Measurements from ENCODE around the gene PDSS1. TPM values are rescaled to one million over a fixed set of nuclear protein-coding genes. Genes with fewer than 3 reads are reported as not detected.
"Not testable (repeated sequence)": the region's sequence is repeated elsewhere in the genome, so short reads cannot be mapped to it uniquely, and the experiment has no call there.

The PDSS1 gene
- total and polyA plus RNA-seq, 9 of the 15 experiments (the other 6 are each of a cell fraction or from before 2014, with no cell fraction given) = 11.0 to 59.5 (median 45.3) TPM

DNA sequence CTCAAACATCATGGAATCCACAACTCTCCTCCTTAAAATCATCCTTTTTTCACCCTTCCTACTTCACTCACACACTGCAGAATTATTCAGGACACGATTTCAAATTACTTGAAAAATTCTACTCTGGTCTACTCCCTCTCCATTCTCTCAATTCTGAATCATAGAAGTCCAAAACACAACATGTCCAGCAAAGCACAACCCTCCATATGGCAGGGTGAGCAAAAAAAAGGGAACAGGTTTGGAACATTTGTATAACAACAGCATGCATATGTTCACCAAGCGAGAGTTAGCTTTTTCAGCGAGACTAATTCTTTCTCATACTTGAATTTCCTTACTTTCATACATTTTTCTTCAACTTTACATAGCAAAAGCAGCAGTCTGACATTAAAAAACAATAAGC is 89.9 kb downstream of the PDSS1 start:
- Histone ChIP-seq H4K20me1 (replicated peaks; ENCODE audit: control insufficient read depth, insufficient read depth, low read length) (no peaks in the 10 kb centered on the region; the same call in 1 of the 2 replicates), H3K36me3 (ENCODE audit: control insufficient read depth, insufficient read depth, low read length) (no peaks in the 10 kb centered on the region), H3K4me2 (ENCODE audit: insufficient read depth, low read length) (no peak overlapping the region), H2AFZ (ENCODE audit: low read depth, low read length) (no peak overlapping the region), H3K9me3 (replicated peaks; ENCODE audit: control insufficient read depth, insufficient read depth, low read depth, low read length) (no peaks in the 10 kb centered on the region), H3K27ac (ENCODE audit: extremely low read depth, low read depth, low read length) (no peak overlapping the region), H3K9ac (ENCODE audit: insufficient read depth in 1 of 2, low read depth in 2 of 2, low read length in 2 of 2) (no peak overlapping the region), H3K27me3 (ENCODE audit: control insufficient read depth in 2 of 2, insufficient read depth in 2 of 2, low read length in 2 of 2) (no peaks in the 10 kb centered on the region), H3K4me1 (replicated peaks in 1 of 2; ENCODE audit: control insufficient read depth in 2 of 2, insufficient read depth in 2 of 2, low read length in 2 of 2) (no peaks in the 10 kb centered on the region), H3K4me3 (no peak overlapping the region), H3K9me1 (ENCODE audit: control insufficient read depth, insufficient read depth, low read length) (no peaks in the 10 kb centered on the region), H3K79me2 (ENCODE audit: control insufficient read depth, insufficient read depth, low read length) (peaks cover 31% of the 10 kb centered on the region)
- BruUV-seq (replicated peaks) = no TSS peak
- in situ Hi-C loops (cut with MboI) (no loop called here), intact Hi-C loops (cut with micrococcal nuclease) (no loop called here)
- 73% methylated on average over 3 of the region's 3 CpGs for WGBS (ENCODE audit: insufficient coverage, low coverage, missing lambda C conversion rate)
- ATAC-seq = no peak
- DNase-seq (ENCODE audit: extremely low read depth in 1 of 4, low spot score in 3 of 4) = no peak
- ChIA-PET CTCF (ENCODE audit: low intra/inter-chr PET ratio) (no interaction called here), POLR2A (no interaction called here)
- no peak for FAIRE-seq
- no peak for TF ChIP-seq ZNF583 (CRISPR knock-in tag; IDR thresholded peaks at IDR 0.05)
- no peak for TF ChIP-seq SMARCA4 (IDR thresholded peaks at IDR 0.05)
- no peak for TF ChIP-seq ZNF589 (CRISPR knock-in tag; IDR thresholded peaks at IDR 0.05; ENCODE audit: low read depth)
- no peak for TF ChIP-seq SOX6 (IDR thresholded peaks at IDR 0.05)

DNA sequence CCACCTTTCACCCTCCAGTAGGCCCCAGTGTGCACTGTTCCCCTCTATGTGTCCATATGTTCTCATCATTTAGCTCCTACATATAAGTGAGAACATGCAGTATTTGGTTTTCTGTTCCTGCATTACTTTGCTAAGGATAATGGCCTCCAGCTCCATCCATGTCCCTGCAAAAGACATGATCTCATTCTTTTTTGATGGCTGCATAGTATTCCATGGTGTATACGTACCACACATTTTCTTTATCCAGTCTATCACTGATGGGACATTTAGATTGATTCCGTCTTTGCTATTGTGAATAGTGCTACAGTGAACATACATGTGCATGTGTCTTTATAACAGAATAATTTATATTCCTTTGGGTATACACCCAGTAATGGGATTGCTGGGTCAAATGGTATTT is 92.3 kb downstream of the PDSS1 start:
- H3K27ac ChIP-seq (ENCODE audit: extremely low read depth, low read depth, low read length); POLR2A ChIA-PET; FAIRE-seq; H3K9me3 ChIP-seq (replicated peaks; ENCODE audit: control insufficient read depth, insufficient read depth, low read depth, low read length); H3K36me3 ChIP-seq (ENCODE audit: control insufficient read depth, insufficient read depth, low read length); in situ Hi-C loops (cut with MboI); H3K4me1 ChIP-seq (replicated peaks in 1 of 2; ENCODE audit: control insufficient read depth in 2 of 2, insufficient read depth in 2 of 2, low read length in 2 of 2); H2AFZ ChIP-seq (ENCODE audit: low read depth, low read length); H3K9ac ChIP-seq (ENCODE audit: insufficient read depth in 1 of 2, low read depth in 2 of 2, low read length in 2 of 2); ATAC-seq; H3K4me3 ChIP-seq; DNase-seq (ENCODE audit: extremely low read depth in 1 of 4, low spot score in 3 of 4); CTCF ChIA-PET (ENCODE audit: low intra/inter-chr PET ratio); H4K20me1 ChIP-seq (replicated peaks; ENCODE audit: control insufficient read depth, insufficient read depth, low read length); H3K9me1 ChIP-seq (ENCODE audit: control insufficient read depth, insufficient read depth, low read length); BruUV-seq (replicated peaks); intact Hi-C loops (cut with micrococcal nuclease); H3K27me3 ChIP-seq (ENCODE audit: control insufficient read depth in 2 of 2, insufficient read depth in 2 of 2, low read length in 2 of 2); H3K4me2 ChIP-seq (ENCODE audit: insufficient read depth, low read length): not testable (repeated sequence)
- peaks cover 46% of the 10 kb centered on the region for H3K79me2 ChIP-seq (ENCODE audit: control insufficient read depth, insufficient read depth, low read length)
- TF ChIP-seq ZNF146 (CRISPR knock-in tag; IDR thresholded peaks at IDR 0.05; ENCODE audit: unreplicated experiment) = peak; percentile 69
- 96% methylated on average over 2 of the region's 2 CpGs for WGBS (ENCODE audit: insufficient coverage, low coverage, missing lambda C conversion rate)

All from K562 (cell line).